ENCODE data around the gene MAML2. TPM values are rescaled to one million over a fixed set of nuclear protein-coding genes. Genes with fewer than 3 reads are reported as not detected.

Gene MAML2
- total and polyA plus RNA-seq, 2 experiments from 2014 or later = 2.0 to 7.1 TPM

DNA sequence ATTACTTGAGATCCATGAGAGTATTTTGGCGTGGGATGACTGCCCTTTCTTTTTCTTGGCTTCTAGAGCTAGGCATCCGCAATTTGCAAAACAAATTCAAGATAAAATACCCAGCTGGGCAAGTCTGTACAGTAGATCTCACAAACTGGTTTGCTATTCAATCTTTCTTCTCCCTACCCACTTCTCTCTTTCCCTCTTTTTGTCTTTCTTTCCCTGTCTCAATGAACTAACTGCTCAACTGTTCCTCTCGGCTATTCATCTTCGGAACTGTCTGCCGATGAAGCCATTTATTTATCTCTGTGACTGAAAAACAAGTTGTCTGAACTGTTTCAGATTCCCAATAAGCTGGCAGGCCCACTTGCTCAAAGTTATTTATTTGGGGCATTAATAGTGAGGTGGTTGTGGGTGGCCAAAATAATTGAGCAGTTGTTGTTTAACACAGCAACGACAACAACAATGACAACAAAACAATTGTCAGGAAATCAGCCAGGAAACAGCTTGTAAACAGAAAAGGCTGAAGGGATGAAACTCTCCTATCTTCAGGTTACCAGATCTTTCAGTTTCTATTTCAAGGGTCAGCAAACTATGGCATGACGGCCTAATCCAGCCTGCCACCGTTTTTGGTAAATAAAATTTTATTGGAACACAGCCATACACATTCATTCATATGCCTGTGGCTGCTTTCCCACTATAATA lies 343.1 kb downstream of the MAML2 start:
- H3F3A ChIP-seq (replicated peaks; ENCODE audit: low read depth) = no peaks in the 10 kb centered on the region
- H3K9me2 ChIP-seq (ENCODE audit: insufficient read depth) = 0 out of 2 replicates have a peak, but pooled peaks cover 5% of the 10 kb centered on the region
- no peak overlapping the region for H3K27ac ChIP-seq (ENCODE audit: low read depth)
- H3K4me2 ChIP-seq = peak overlapping the region; percentile 46; the same call in 1 of the 2 replicates
- H4K20me1 ChIP-seq (replicated peaks; ENCODE audit: insufficient read depth) = no peaks in the 10 kb centered on the region
- Mint-ChIP-seq H3K36me3 (ENCODE audit: low read depth) (no peaks in the 10 kb centered on the region), H3K27ac (peak overlapping the region; percentile 16; the same call in 1 of the 2 replicates), H3K4me3 (no peak overlapping the region), H3K9me3 (no peaks in the 10 kb centered on the region; the same call in 2 of the 3 replicates), H3K27me3 (ENCODE audit: insufficient read depth, low read depth, poor library complexity) (no peaks in the 10 kb centered on the region), H3K4me1 (peaks cover 16% of the 10 kb centered on the region)
- H3K79me2 ChIP-seq (replicated peaks; ENCODE audit: insufficient read depth) = no peaks in the 10 kb centered on the region
- H3K4me1 ChIP-seq (ENCODE audit: insufficient read depth) = peaks cover 10% of the 10 kb centered on the region
- no peaks in the 10 kb centered on the region for H3K27me3 ChIP-seq (ENCODE audit: insufficient read depth)
- DNase-seq (ENCODE audit: low spot score) (no peak), ATAC-seq (no peak)
- no peak overlapping the region for H3K4me3 ChIP-seq
- H2AFZ ChIP-seq = no peak overlapping the region
- TF ChIP-seq, protein P1, sequence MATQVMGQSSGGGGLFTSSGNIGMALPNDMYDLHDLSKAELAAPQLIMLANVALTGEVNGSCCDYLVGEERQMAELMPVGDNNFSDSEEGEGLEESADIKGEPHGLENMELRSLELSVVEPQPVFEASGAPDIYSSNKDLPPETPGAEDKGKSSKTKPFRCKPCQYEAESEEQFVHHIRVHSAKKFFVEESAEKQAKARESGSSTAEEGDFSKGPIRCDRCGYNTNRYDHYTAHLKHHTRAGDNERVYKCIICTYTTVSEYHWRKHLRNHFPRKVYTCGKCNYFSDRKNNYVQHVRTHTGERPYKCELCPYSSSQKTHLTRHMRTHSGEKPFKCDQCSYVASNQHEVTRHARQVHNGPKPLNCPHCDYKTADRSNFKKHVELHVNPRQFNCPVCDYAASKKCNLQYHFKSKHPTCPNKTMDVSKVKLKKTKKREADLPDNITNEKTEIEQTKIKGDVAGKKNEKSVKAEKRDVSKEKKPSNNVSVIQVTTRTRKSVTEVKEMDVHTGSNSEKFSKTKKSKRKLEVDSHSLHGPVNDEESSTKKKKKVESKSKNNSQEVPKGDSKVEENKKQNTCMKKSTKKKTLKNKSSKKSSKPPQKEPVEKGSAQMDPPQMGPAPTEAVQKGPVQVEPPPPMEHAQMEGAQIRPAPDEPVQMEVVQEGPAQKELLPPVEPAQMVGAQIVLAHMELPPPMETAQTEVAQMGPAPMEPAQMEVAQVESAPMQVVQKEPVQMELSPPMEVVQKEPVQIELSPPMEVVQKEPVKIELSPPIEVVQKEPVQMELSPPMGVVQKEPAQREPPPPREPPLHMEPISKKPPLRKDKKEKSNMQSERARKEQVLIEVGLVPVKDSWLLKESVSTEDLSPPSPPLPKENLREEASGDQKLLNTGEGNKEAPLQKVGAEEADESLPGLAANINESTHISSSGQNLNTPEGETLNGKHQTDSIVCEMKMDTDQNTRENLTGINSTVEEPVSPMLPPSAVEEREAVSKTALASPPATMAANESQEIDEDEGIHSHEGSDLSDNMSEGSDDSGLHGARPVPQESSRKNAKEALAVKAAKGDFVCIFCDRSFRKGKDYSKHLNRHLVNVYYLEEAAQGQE (IDR thresholded peaks at IDR 0.05; ENCODE audit: unreplicated experiment) = no peak
- TF ChIP-seq, protein P2, sequence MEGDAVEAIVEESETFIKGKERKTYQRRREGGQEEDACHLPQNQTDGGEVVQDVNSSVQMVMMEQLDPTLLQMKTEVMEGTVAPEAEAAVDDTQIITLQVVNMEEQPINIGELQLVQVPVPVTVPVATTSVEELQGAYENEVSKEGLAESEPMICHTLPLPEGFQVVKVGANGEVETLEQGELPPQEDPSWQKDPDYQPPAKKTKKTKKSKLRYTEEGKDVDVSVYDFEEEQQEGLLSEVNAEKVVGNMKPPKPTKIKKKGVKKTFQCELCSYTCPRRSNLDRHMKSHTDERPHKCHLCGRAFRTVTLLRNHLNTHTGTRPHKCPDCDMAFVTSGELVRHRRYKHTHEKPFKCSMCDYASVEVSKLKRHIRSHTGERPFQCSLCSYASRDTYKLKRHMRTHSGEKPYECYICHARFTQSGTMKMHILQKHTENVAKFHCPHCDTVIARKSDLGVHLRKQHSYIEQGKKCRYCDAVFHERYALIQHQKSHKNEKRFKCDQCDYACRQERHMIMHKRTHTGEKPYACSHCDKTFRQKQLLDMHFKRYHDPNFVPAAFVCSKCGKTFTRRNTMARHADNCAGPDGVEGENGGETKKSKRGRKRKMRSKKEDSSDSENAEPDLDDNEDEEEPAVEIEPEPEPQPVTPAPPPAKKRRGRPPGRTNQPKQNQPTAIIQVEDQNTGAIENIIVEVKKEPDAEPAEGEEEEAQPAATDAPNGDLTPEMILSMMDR (conservative IDR thresholded peaks at IDR 0.05; ENCODE audit: low read depth in 2 of 2) = no peak
- TF ChIP-seq CREB1 (CRISPR knock-in tag; IDR thresholded peaks at IDR 0.05; ENCODE audit: low read depth) (no peak), NANOG (IDR thresholded peaks at IDR 0.05; ENCODE audit: borderline replicate concordance) (no peak), EZH2phosphoT487 (IDR thresholded peaks at IDR 0.05; ENCODE audit: unreplicated experiment) (no peak), STAT1 (IDR thresholded peaks at IDR 0.05; ENCODE audit: unreplicated experiment) (no peak), EZH2 (IDR thresholded peaks at IDR 0.05; ENCODE audit: low read depth, unreplicated experiment) (no peak), ZNF331 (CRISPR knock-in tag; IDR thresholded peaks at IDR 0.05; ENCODE audit: low read depth) (no peak), ZNF114 (CRISPR knock-in tag; IDR thresholded peaks at IDR 0.05) (no peak), JUNB (IDR thresholded peaks at IDR 0.05; ENCODE audit: unreplicated experiment) (no peak)
- TF ChIP-seq, protein P3, sequence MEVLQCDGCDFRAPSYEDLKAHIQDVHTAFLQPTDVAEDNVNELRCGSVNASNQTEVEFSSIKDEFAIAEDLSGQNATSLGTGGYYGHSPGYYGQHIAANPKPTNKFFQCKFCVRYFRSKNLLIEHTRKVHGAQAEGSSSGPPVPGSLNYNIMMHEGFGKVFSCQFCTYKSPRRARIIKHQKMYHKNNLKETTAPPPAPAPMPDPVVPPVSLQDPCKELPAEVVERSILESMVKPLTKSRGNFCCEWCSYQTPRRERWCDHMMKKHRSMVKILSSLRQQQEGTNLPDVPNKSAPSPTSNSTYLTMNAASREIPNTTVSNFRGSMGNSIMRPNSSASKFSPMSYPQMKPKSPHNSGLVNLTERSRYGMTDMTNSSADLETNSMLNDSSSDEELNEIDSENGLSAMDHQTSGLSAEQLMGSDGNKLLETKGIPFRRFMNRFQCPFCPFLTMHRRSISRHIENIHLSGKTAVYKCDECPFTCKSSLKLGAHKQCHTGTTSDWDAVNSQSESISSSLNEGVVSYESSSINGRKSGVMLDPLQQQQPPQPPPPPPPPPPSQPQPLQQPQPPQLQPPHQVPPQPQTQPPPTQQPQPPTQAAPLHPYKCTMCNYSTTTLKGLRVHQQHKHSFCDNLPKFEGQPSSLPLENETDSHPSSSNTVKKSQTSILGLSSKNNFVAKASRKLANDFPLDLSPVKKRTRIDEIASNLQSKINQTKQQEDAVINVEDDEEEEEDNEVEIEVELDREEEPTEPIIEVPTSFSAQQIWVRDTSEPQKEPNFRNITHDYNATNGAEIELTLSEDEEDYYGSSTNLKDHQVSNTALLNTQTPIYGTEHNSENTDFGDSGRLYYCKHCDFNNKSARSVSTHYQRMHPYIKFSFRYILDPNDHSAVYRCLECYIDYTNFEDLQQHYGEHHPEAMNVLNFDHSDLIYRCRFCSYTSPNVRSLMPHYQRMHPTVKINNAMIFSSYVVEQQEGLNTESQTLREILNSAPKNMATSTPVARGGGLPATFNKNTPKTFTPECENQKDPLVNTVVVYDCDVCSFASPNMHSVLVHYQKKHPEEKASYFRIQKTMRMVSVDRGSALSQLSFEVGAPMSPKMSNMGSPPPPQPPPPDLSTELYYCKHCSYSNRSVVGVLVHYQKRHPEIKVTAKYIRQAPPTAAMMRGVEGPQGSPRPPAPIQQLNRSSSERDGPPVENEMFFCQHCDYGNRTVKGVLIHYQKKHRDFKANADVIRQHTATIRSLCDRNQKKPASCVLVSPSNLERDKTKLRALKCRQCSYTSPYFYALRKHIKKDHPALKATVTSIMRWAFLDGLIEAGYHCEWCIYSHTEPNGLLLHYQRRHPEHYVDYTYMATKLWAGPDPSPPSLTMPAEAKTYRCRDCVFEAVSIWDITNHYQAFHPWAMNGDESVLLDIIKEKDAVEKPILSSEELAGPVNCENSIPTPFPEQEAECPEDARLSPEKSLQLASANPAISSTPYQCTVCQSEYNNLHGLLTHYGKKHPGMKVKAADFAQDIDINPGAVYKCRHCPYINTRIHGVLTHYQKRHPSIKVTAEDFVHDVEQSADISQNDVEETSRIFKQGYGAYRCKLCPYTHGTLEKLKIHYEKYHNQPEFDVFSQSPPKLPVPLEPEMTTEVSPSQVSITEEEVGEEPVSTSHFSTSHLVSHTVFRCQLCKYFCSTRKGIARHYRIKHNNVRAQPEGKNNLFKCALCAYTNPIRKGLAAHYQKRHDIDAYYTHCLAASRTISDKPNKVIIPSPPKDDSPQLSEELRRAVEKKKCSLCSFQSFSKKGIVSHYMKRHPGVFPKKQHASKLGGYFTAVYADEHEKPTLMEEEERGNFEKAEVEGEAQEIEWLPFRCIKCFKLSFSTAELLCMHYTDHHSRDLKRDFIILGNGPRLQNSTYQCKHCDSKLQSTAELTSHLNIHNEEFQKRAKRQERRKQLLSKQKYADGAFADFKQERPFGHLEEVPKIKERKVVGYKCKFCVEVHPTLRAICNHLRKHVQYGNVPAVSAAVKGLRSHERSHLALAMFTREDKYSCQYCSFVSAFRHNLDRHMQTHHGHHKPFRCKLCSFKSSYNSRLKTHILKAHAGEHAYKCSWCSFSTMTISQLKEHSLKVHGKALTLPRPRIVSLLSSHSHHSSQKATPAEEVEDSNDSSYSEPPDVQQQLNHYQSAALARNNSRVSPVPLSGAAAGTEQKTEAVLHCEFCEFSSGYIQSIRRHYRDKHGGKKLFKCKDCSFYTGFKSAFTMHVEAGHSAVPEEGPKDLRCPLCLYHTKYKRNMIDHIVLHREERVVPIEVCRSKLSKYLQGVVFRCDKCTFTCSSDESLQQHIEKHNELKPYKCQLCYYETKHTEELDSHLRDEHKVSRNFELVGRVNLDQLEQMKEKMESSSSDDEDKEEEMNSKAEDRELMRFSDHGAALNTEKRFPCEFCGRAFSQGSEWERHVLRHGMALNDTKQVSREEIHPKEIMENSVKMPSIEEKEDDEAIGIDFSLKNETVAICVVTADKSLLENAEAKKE (CRISPR knock-in tag; IDR thresholded peaks at IDR 0.05) = no peak
- TF ChIP-seq, protein P4, sequence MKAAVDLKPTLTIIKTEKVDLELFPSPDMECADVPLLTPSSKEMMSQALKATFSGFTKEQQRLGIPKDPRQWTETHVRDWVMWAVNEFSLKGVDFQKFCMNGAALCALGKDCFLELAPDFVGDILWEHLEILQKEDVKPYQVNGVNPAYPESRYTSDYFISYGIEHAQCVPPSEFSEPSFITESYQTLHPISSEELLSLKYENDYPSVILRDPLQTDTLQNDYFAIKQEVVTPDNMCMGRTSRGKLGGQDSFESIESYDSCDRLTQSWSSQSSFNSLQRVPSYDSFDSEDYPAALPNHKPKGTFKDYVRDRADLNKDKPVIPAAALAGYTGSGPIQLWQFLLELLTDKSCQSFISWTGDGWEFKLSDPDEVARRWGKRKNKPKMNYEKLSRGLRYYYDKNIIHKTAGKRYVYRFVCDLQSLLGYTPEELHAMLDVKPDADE (IDR thresholded peaks at IDR 0.05) = no peak
- no peaks in the 10 kb centered on the region for H3K36me3 ChIP-seq (ENCODE audit: insufficient read depth)

All from GM23338 (cell line).